Fibroblast of the conjunctiva (primary cell): ENCODE results near the gene HAUS6.
A peak's percentile ranks its signal among the peaks of the same experiment; 100 is the strongest.
"Not testable (repeated sequence)": the region's sequence is repeated elsewhere in the genome, so short reads cannot be mapped to it uniquely, and the experiment has no call there.

Source experiments
- DNase-seq: peaks from one replicate; pipeline ENCODE4 v3.0.0-alpha.2; 2010; ENCODE audit warnings: low read depth

The HAUS6 gene

DNA sequence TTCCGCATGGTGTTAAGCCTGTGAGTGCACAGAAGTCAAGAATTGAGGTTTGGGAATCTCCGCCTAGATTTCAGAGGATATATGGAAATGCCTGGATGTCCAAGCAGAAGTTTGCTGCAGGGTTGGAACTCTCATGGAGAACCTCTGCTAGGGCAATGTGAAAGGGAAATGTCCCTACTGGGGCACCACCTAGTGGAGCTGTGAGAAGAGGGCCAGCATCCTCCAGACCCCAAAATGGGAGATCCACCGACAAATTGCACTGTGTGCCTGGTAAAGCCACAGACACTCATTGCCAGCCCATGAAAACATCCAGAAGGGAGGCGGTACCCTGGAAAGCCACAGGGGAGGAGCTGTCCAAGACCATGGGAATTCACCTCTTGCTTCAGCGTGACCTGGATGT lies 66.1 kb downstream of the HAUS6 start:
- DNase-seq, result no peak

DNA sequence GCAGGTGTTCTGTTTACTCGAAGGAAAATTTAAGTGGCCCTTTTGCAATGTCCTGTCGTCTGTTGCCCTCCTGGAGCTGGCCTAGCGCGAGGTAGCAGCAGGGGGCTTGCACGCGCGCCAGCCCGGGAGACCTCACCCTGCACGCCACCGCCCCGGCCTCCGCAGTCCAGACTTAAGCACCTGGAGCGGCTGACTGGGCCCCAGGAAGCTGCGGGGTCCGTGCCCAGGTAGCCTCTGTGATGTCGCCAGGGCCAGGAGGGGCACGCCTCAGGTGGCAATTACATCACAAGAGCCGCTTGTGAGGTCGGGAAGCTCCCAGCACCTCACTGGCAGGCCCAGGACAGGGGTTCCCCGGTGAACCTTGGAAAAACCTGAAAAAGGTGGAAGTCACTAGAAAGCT lies 69.7 kb downstream of the HAUS6 start, which contains the start of gene SAXO1:
Gene SAXO1 (minus strand): TSS at position 195 of the 400 bp plus-strand sequence. CDS start 301 bp downstream, outside the sequence.
- DNase-seq, result no peak

DNA sequence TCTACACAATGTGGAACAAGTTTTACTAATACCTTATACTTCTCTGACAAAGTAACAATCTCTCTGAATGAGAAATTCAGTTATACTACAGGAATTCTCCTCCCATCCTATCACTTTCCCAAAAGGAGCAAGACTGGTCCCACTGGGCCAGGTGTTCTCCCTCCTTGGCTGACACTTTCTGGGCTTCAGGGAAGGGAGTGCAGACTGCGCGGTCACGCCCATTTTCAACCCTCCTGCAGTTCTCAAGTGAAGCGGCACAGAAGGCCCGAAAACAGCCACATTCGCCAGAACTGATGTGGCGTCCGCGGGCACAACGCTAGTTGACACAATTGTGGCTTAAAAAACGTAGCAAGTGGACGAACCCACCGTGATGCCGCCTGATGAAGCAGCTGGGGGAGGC lies 70.3 kb downstream of the HAUS6 start:
- DNase-seq, result no peak

DNA sequence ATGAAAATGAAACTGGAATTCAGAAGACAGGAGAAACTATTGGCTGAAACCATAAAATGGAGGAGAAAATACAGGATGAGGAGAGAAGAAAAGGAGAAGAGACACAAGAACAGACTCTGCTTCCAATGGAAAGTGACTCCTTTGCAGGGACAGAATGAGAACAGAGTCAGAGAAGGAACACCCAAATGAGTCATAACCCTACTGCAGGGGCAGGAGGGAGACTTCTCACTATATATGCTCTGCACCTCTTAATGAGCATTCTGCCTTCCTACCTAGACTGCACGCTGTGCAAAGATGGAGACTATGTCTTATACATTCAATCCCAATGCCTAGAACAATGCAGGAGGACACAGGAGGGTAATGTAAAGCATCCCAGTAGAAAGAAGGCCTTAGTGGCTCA lies 71.8 kb downstream of the HAUS6 start:
- no peak for DNase-seq

DNA sequence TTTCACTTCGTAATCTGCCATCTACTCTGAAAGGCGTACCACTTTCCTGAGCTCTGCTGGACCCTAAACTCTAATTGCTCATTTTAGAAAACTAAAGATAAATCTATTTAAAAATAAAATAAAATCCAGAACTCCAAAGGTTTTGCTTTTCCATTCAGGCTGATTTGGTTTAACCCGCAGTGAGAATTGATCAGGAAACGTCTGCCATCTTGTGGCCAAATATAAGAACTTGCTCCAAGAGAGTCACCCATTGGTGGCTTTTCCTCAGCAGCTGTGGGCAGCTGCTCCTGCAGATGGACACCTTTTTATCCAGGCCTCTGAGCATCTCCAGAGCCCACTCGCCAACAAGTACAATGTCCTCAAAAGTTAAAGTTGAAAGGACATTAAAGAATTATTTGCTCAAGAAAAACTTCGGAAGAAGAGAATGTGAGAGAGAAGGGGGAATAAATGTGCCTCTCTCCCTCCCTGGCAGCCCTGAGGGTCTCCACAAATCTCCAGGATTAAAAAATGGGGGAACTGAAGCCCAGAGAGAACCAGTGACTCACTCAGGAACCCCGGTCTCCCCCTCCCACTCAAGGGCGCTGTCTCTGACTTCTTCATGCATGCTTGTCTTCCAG lies 73.8 kb downstream of the HAUS6 start:
- peak; percentile 59 for DNase-seq

DNA sequence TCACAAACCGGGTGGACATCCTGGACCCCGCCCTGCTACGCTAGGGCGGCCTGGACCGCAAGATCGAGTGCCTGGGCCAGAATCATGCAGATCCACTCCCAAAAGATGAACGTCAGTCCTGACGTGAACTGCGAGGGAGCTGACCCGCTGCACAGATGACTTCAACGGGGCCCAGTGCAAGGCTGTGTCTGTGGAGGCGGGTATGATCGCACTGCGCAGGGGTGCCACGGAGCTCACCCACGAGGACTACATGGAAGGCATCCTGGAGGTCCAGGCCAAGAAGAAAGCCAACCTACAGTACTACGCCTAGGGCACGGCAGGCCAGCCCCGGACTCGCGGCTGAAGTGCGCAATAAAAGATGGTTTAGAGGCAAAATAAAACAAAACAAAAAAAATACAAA lies 74.9 kb downstream of the HAUS6 start:
- no peak for DNase-seq

DNA sequence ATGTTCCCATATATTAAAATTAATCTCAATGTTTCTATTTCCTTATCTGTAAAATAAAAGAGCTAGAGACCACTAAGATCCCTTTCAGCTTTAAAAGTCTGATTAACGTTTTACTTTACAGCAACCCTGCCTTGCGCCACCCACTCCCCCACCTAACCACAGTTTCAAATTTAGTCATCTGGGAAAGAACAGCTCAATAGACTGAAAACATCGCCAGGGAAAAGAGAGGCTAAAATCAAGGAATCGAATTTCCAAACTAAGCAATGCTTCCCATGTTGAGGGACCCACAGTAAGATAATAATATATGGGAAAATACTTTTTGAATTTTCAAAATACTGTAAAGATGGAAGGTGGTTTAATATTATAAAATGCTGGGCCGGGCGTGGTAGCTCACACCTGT lies 76.3 kb downstream of the HAUS6 start:
- no peak for DNase-seq

DNA sequence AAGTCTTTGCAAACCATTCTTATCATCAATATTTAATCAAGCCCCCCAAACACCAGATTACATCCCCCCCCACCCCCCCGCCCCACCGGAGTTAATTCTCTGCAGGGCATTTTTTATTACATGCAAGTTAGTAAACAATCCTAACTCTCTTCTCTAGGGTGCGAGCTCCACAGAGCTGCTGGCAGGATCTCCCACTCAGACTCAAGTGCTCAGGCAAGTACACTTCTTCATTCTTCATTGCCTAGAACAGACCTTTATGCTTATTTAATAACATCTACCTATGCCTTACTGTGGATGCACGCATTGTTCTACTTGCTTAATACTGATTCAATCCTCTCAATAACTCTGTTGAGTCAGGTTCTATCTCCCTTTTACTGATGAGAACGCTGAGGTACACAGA lies 79.6 kb downstream of the HAUS6 start:
- DNase-seq, result no peak

DNA sequence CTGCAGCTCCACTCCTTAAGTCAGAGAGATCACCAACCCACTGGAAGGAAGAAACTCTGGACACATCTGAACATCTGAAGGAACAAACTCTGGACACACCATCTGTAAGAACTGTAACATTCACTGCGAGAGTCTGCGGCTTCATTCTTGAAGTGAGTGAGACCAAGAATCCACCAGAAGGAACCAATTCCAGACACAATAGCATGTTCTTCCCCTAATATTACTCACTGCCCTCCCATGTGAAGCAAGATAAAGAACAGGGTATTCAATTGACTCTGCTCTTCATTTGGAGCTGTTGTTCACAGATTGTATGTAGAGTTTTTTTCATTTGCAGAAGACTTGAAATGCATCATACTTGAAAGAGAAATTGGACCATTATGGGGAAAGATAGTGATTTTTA lies 80.5 kb downstream of the HAUS6 start:
- no peak for DNase-seq

DNA sequence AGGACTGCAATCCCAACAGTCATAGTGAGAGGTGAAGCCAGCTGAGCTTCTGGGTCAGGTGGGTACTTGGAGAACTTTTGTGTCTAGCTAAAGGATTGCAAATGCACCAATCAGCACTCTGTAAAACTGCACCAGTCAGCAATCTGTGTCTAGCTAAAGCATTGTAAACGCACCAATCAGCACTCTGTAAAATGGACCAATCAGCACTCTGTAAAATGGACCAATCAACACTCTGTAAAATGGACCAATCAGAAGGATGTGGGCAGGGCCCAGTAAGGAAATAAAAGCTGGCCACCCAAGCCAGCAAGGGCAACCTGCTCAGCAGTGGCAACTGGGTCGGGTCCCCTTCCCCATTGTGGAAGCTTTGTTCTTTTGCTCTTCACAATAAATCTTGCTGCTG lies 81.1 kb downstream of the HAUS6 start:
- not testable (repeated sequence) for DNase-seq

DNA sequence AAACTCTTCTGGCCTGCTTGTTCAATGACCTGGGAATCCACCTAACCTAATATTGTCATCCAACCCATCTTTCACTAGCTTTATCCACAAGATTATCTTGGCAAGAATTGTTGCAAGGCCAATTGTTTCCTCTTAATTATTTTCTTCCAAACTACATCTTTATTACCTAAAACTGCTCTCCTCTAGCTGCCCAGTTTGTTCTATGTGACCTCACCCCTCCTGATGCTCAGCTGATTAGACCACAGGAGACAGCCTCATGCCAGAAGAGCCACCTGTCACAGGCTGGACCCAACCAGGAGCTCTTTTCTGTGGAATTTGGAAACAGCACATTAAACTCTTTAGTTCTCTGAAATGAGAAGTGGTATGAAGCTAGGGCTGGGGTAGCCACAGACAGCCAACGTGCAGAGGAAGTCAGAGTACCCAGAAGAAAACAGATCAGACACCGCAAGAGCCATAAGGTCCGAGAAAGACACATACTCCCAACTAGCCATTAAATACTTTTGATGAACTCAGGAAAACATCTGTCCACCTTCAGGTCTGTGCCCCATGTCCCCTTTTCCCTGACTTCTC lies 81.7 kb downstream of the HAUS6 start:
- no peak for DNase-seq

DNA sequence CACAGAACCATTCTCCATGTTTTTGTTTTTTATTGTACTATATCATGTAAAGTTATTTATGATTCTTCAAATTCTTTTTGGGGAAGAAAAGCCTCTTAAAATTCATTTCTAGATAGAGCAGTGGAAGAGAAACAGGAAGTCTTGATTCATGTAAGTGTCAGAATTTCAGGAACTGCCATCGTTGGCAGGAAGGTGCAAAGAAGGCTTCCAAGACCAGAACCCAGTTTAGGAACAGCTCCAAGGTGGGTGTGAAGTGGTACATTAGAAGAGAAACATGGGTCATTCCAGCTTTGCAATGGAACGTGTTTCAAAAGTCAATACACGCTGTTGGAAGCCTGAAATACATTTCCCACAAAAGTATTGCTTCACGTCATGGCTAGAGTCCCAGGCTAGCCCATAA lies 84.5 kb downstream of the HAUS6 start:
- DNase-seq, result no peak

DNA sequence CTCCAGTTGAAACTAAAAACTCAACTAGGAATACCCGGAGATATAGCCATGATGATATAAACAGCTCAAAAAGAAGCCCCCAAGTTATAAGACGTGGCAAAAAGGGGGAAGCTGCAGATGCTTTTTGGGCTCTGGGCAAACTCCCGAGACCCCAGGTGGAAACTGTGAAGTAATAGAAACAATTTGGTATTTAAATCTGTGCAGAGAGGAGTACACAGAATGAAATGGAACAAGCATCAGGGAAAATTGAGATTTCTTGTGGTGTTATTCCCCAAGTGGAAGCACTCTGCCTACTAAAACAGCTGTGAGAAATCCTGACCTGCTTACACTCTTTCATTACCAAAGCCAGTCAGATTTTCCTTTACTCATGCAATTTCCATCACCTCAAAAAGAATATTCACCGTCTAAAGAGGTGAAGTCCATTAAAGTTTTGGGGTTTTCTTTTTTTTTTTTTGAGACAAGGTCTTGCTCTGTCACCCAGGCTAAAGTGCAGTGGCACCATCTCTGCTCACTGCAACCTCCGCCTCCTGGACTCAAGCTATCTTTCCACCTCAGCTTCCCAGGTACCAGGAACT lies 93.2 kb downstream of the HAUS6 start:
- DNase-seq, result no peak
